ENCODE results near the gene CHPF2. TPM values are rescaled to one million over a fixed set of nuclear protein-coding genes. Genes with fewer than 3 reads are reported as not detected.

The CHPF2 gene
- total RNA-seq, 1 donor from 2014 or later, result 38.1 TPM

DNA sequence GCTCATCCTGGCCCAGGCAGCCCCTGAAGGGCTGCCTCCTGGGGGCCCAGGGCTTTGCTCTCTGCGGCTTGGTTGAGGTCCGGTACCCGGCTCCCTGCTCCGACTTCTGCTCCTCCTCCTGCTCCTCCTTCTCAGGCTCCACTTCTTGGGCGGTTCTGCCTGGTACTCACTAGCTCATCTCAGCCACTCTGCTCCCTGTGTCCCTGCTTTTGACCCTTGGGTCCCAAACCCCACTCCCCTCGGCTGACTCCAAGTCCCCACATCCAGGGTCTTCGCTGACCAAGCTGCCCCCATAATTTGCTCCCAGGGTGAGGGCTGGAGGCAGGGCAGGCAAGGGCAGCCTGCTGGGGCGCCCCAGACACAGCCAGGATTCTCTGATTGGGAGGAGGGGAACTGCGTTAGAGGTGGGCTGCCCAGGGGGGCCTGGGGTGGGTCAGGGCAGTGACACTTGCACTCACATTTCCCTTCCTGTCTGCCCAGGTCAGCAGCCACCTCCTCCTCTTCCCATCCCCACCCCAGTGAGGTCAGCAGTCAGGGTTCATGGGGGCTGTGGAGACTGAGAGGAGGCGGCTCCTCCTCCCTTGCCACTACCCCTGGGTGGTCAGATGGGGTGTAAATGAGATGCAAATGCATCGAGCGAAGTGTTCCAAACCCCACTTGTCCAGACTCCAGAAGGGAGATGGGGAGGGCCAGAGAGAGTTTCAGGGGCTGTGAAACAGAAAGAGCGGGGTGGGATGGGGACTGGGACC lies 14.0 kb downstream of the CHPF2 start:
- DNase-seq, result no peak
- H3K27ac Mint-ChIP-seq (ENCODE audit: unreplicated experiment), result no peak overlapping the region
- peaks cover 20% of the 10 kb centered on the region for H3K4me1 Mint-ChIP-seq (ENCODE audit: low read depth, unreplicated experiment)
- H3K4me3 Mint-ChIP-seq (ENCODE audit: unreplicated experiment), result peak overlapping the region; percentile 71
- H3K27me3 Mint-ChIP-seq (ENCODE audit: unreplicated experiment), result peaks cover 29% of the 10 kb centered on the region
- no peaks in the 10 kb centered on the region for H3K36me3 Mint-ChIP-seq (ENCODE audit: unreplicated experiment)
- peaks cover 8% of the 10 kb centered on the region for H3K9me3 Mint-ChIP-seq (ENCODE audit: unreplicated experiment)
- TF ChIP-seq, protein P1, sequence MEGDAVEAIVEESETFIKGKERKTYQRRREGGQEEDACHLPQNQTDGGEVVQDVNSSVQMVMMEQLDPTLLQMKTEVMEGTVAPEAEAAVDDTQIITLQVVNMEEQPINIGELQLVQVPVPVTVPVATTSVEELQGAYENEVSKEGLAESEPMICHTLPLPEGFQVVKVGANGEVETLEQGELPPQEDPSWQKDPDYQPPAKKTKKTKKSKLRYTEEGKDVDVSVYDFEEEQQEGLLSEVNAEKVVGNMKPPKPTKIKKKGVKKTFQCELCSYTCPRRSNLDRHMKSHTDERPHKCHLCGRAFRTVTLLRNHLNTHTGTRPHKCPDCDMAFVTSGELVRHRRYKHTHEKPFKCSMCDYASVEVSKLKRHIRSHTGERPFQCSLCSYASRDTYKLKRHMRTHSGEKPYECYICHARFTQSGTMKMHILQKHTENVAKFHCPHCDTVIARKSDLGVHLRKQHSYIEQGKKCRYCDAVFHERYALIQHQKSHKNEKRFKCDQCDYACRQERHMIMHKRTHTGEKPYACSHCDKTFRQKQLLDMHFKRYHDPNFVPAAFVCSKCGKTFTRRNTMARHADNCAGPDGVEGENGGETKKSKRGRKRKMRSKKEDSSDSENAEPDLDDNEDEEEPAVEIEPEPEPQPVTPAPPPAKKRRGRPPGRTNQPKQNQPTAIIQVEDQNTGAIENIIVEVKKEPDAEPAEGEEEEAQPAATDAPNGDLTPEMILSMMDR (IDR thresholded peaks at IDR 0.05; ENCODE audit: partially characterized antibody, unreplicated experiment), result no peak

DNA sequence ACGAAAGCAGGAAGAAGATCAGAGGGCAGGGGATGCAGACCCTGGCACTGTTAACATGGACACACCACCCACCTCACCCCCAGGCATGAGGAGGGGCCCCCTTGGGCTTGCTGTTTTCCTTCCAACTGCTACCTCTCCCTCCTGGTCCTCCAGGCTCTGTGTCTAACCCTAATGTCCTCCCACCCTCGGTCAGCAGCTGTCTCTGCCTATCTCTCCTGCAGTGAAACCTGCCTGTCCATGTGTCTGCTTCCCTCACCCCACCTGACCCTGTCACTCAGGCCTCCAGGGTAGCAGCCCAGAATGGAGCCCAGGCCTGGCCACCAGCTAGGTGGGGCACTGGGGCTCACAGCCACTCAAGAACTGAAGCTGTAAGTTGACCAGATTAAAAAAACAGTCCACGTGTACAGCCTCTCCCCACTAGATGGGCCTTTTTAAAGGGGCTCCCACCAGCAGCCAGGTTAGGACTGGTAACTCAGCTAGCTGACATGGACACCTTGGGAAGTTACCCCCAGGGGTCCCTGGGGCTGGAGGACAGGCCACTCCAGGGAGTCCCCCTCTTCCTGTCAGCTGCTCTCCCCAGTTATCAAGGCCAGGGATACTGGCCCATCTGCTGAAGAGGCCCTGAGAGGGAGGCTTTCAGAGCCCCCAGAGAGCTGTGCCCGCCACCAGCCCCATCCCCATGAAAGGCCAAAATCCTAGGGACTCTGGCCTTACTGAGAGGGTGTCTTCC lies 14.7 kb downstream of the CHPF2 start:
- peak overlapping the region; percentile 79 for H3K4me3 Mint-ChIP-seq (ENCODE audit: unreplicated experiment)

GRCh38 chr7:151247611-151248345 lies 15.5 kb downstream of the CHPF2 start:
- DNase-seq, result no peak
- peaks cover 24% of the 10 kb centered on the region for H3K4me1 Mint-ChIP-seq (ENCODE audit: low read depth, unreplicated experiment)
- H3K9me3 Mint-ChIP-seq (ENCODE audit: unreplicated experiment), result peaks cover 10% of the 10 kb centered on the region
- H3K27me3 Mint-ChIP-seq (ENCODE audit: unreplicated experiment), result peaks cover 32% of the 10 kb centered on the region
- TF ChIP-seq, protein P1 (IDR thresholded peaks at IDR 0.05; ENCODE audit: partially characterized antibody, unreplicated experiment), result no peak
- H3K27ac Mint-ChIP-seq (ENCODE audit: unreplicated experiment), result no peak overlapping the region
- peak overlapping the region; percentile 79 for H3K4me3 Mint-ChIP-seq (ENCODE audit: unreplicated experiment)
- H3K36me3 Mint-ChIP-seq (ENCODE audit: unreplicated experiment), result no peaks in the 10 kb centered on the region

More for the DNA sequence above, 14.7 kb downstream of the CHPF2 start:
- Mint-ChIP-seq H3K9me3 (ENCODE audit: unreplicated experiment) (peaks cover 8% of the 10 kb centered on the region), H3K36me3 (ENCODE audit: unreplicated experiment) (no peaks in the 10 kb centered on the region), H3K4me1 (ENCODE audit: low read depth, unreplicated experiment) (peaks cover 20% of the 10 kb centered on the region), H3K27ac (ENCODE audit: unreplicated experiment) (no peak overlapping the region), H3K27me3 (ENCODE audit: unreplicated experiment) (peaks cover 30% of the 10 kb centered on the region)
- no peak for DNase-seq
- TF ChIP-seq, protein P1 (IDR thresholded peaks at IDR 0.05; ENCODE audit: partially characterized antibody, unreplicated experiment), result no peak

GRCh38 chr7:151248346-151249033 lies 16.2 kb downstream of the CHPF2 start, which contains the start of gene SMARCD3:
Gene SMARCD3, minus strand, starts transcription at chr7:151248694. Its CDS starts 132 bp downstream, at chr7:151248562.
- Mint-ChIP-seq H3K27ac (ENCODE audit: unreplicated experiment) (no peak within 1 kb of the TSS), H3K36me3 (ENCODE audit: unreplicated experiment) (no peaks in the 10 kb centered on the region), H3K27me3 (ENCODE audit: unreplicated experiment) (peaks cover 32% of the 10 kb centered on the region), H3K9me3 (ENCODE audit: unreplicated experiment) (peaks cover 11% of the 10 kb centered on the region), H3K4me3 (ENCODE audit: unreplicated experiment) (peak within 1 kb of the TSS; percentile 91), H3K4me1 (ENCODE audit: low read depth, unreplicated experiment) (peaks cover 23% of the 10 kb centered on the region)
- TF ChIP-seq, protein P1 (IDR thresholded peaks at IDR 0.05; ENCODE audit: partially characterized antibody, unreplicated experiment), result no peak
- DNase-seq, result peak; percentile 67

Measured in glutamatergic neuron (in vitro differentiated cells).